Breast epithelium (tissue), 3 donors: ENCODE measurements around the gene GNAI1.

ENCODE experiments used
- POLR2A ChIP-seq: fragments of 450-650 bp; IDR thresholded peaks from one replicate; pipeline ENCODE4 v1.6.1; 2016; ENCODE audit warnings: antibody characterized with exemption, mild to moderate bottlenecking, moderate library complexity
- POLR2AphosphoS5 ChIP-seq, 3 donors: sonication (generic); formaldehyde crosslinking; IDR thresholded peaks; one replicate each; pipeline ENCODE4 v1.6.1; 2017; ENCODE audit warnings: antibody characterized with exemption in 3 of 3
- TF ChIP-seq, protein P1 (sequence below), 3 donors: fragments of 450-650 bp; IDR thresholded peaks; one replicate each; pipeline ENCODE4 v1.5.1; 2016 to 2017; ENCODE audit warnings: antibody characterized with exemption in 3 of 3, mild to moderate bottlenecking in 3 of 3, moderate library complexity in 3 of 3

DNA sequence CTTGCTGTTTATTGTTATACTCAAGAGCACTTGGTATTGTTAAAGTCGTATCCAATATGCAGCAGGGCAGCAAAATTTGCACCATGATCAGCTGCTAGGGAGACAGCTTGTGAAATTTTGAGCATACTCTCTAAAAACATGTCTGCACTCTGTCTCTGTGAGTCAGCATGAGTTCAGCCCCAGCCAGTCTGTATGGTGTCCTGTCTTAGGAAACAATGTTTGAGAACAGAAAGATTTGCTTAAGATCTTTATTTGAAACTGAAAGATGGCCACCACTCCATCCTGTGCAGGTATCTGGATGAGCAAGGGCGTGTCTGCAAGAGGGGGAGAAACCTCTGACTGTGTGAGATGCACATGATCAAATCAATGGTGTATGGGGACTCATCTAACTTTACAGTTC is 97.1 kb downstream of the GNAI1 start:
- TF ChIP-seq, protein P1, sequence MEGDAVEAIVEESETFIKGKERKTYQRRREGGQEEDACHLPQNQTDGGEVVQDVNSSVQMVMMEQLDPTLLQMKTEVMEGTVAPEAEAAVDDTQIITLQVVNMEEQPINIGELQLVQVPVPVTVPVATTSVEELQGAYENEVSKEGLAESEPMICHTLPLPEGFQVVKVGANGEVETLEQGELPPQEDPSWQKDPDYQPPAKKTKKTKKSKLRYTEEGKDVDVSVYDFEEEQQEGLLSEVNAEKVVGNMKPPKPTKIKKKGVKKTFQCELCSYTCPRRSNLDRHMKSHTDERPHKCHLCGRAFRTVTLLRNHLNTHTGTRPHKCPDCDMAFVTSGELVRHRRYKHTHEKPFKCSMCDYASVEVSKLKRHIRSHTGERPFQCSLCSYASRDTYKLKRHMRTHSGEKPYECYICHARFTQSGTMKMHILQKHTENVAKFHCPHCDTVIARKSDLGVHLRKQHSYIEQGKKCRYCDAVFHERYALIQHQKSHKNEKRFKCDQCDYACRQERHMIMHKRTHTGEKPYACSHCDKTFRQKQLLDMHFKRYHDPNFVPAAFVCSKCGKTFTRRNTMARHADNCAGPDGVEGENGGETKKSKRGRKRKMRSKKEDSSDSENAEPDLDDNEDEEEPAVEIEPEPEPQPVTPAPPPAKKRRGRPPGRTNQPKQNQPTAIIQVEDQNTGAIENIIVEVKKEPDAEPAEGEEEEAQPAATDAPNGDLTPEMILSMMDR (IDR thresholded peaks at IDR 0.05): no peak
- TF ChIP-seq POLR2AphosphoS5 (IDR thresholded peaks at IDR 0.05): no peak
- TF ChIP-seq POLR2A: no peak
